GM19463 (cell line): ENCODE data around the gene TSSK1B.
"Not testable (repeated sequence)": the region's sequence is repeated elsewhere in the genome, so short reads cannot be mapped to it uniquely, and the experiment has no call there.

ENCODE experiments used
- ATAC-seq: cut with Tn5 transposase; IDR thresholded peaks from one replicate; pipeline ENCODE4 v1.9.1; 2021; ENCODE audit warnings: mild to moderate bottlenecking, moderate library complexity; ENCODE audit not compliant: unreplicated experiment

Gene TSSK1B

GRCh38 chr5:113434889-113435288, at the start of gene TSSK1B:
TSS of gene TSSK1B (minus strand) at chr5:113434989. CDS start at chr5:113434839, 150 bp downstream.
- ATAC-seq, result no peak

DNA sequence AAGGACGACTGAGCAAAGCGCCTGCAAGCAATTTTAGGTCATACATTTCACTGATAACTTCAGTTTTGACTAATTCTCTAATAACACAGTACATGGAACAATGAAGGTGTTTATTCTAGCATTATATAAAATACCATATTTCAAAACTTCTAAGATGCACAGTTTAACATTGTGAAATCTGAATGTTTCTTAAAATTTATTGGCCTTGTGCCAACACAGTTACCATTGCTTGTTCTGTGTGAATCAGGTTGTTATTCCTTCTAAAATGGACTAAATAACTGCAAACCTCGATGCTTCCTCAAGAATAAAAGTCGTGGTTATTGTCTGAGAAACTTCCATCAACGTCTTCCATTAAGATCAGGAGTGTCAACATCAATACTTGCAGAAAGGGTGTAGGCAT, 45.5 kb upstream of the TSSK1B start:
- ATAC-seq, result no peak

GRCh38 chr5:113478691-113479090, 43.9 kb upstream of the TSSK1B start:
- ATAC-seq, result no peak

DNA sequence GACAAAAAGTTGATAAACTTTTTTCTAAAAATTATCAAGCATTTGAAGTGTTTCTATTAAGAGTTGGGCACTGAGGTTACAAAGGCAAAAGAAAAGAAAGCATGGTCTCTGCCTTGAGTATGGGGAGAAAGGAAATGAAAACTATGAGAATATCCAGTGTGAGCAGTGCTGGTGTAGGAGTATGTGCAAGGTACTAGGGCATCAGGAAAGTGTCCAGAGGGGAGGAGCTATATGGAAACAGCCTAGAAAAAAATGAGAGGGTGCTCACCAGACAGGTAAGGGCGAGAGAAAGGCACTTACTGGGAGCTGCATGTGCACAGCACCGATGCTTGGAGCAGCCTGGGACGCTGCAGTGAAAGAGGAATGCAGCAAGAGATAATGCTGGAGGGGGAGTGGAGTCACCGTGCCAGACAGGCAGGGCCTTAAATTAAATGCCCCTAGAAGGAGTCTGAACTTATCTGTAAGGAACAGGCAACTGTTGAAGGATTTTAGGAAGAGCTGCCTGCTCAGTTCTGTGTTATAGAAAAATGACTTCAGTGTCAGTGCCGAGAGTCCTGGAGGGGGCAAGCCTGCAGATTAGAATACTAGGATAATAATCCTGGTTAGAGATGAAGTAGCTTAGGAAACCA, 39.4 kb upstream of the TSSK1B start:
- no peak for ATAC-seq

DNA sequence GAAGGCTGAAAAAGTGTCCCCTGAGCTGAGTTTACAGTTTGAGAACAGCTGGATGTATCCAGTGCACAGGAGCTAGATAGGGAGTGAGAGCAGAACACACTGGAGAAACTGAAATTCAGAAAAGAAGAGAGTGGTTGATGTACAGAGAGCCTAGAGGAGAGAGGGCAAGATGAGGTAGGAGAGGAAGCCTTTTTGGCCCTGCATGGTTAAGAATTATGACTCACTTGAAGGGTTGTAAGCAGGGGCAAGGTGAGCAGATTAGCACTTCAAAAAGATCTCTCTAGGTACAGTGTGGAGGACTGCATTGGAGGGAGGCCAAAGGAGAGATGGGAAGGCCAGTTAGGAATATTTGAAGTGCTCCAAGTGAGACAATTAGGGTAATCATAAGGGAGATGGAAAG, 28.2 kb upstream of the TSSK1B start:
- no peak for ATAC-seq

DNA sequence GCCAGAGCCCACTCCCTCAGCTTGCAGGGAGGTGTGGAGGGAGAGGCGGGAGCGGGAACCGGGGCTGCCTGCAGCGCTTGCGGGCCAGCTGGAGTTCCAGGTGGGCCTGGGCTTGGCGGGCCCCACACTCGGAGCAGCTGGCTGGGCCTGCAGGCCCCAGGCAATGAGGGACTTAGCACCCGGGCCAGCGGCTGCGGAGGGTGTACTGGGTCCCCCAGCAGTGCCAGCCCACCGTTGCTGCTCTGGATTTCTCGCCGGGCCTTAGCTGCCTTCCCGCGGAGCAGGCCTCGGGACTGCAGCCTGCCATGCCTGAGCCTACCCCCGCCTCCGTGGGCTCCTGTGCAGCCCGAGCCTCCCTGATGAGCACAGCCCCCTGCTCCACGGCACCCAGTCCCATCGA, 22.3 kb upstream of the TSSK1B start:
- ATAC-seq, result not testable (repeated sequence)

GRCh38 chr5:113452941-113453340, 18.2 kb upstream of the TSSK1B start:
- no peak for ATAC-seq

GRCh38 chr5:113451797-113452196, 17.0 kb upstream of the TSSK1B start:
- ATAC-seq, result no peak

DNA sequence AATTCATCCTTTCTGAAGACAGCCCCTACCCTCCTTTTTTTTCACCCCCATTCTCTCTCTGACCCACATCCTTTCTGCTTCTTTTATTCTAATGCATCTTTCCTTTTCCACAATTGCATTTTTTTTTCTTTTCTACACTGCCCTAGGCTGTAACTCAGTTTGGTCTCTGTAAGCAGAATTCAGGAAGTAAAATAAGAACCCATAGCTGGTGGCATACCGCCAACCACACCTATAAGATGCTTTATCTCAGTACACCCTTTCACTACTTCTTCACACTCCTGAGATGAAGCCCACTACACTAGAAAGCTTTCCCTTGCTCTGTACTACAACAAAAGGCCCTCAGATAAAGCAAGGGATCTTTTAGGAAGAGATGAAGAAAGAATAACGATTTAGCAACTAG, 16.1 kb upstream of the TSSK1B start:
- no peak for ATAC-seq

DNA sequence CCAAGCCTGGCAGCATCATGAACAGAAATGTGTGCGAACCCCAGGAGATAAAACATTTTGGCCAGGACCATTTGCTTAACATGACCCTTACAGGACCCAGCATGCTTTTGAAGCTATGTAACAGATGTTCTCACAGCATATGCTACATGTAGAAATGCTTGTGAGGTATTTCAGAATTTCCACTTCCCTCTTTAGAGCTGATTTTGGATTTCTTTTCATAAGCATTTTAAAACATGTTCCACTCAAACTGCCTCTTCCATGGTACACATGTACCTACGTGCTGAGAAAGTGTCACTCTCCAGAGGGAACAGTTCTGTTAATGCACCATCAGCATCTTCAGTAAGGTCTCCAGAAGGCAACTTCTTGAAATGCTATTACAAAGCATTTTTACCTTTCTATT, 15.7 kb upstream of the TSSK1B start:
- ATAC-seq, result no peak

DNA sequence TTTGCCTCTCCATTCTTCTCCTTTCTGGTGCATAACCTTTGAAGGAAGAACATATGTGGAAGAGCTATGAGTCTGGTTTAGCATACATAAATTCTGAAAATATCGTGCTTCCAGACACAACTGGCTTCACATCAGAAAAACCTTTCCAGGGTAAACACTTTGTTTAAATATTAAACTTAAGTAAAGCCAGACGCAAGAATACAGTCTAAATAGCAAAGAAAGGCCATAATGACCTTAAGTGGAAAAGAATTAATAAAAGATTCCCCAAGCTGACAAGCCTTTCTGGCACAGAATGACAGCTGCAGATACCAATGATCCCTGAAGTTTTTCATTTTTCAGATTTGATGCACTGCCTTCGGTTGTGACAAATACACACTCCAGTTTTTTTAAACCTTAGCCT, 13.5 kb upstream of the TSSK1B start:
- ATAC-seq, result no peak

- ATAC-seq, result no peak
Observed at GRCh38 chr5:113447498-113448050, 12.8 kb upstream of the TSSK1B start.

DNA sequence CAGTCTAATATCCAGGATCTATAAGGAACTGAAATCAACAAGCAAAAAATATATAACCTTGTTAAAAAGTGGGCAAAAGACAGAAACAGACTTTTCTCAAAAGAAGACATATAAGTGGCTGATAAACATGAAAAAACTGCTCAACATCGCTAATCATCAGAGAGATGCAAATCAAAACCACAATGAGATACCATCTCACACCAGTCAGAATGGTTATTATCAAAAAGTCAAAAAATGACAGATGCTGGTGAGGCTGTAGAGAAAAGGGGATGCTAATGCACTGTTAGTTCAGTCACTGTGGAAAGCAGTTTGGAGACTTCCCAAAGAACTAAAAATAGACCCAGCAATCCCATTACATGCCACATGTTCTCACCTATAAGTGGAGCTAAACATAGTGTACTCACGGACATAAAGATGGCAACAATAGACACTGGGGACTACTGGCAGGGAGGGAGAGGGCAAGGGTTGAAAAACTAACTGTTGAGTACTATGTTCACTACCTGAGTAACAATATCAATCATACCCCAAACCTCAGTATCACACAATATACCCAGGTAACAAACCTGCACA, 11.7 kb upstream of the TSSK1B start:
- no peak for ATAC-seq

GRCh38 chr5:113437111-113437510, 2.3 kb upstream of the TSSK1B start:
- ATAC-seq, result no peak

GRCh38 chr5:113435575-113435974, 786 bp upstream of the TSSK1B start:
- no peak for ATAC-seq

- ATAC-seq, result no peak
Observed at GRCh38 chr5:113433862-113434612, 752 bp downstream of the TSSK1B start.

DNA sequence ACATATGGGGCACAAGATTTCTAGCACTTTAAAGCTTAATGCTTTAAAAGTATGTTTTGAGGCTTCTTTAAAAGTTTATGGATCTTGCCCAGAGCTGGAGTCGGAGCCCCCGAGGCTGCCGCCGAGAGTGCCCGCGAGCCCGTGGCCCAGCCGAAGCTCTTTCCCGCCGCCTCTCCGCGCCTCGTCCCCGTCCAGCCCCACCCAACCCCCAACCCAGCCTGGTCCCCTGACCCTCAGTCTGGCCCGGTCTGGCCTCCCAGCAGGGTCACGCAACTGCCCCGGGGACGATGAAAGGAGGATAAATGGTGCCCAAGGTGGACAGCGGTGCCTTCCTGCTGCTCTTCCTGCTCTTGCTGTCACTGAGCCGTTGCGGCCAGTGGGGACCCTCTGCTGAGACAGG, 1.7 kb downstream of the TSSK1B start:
- no peak for ATAC-seq

DNA sequence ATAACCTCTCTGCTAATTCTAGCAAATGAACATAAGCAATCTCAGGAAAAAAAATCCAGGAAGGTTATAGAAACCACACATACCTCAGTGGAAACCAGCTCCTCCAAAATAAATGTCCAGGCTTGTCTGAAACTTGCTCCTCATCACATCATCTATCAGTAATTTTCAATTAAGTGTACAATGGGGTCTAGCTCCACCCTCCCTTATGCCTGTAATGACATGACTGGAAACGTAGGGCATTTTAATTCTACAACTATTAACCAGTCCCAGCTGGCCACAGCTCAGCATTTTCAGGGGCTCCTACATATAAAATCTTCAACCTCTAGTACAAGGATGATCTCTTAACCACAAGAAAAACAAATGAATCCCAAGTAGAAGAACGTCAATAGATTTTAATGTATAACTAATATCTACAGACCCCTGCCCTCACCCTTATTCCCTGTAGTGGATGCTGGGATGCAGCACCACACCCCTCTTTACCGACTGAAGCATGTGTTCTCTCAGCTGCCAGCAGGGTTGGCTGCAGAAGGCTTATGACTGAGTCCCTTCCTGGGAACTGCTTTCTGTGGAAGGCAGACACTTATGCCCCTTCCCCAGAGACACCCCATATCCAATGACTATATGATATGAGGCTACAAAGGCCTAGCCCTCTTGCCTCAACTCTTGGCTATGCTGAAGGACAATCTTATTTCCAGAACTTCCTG, 6.8 kb downstream of the TSSK1B start:
- ATAC-seq, result no peak

GRCh38 chr5:113425909-113426308, 8.9 kb downstream of the TSSK1B start:
- no peak for ATAC-seq

DNA sequence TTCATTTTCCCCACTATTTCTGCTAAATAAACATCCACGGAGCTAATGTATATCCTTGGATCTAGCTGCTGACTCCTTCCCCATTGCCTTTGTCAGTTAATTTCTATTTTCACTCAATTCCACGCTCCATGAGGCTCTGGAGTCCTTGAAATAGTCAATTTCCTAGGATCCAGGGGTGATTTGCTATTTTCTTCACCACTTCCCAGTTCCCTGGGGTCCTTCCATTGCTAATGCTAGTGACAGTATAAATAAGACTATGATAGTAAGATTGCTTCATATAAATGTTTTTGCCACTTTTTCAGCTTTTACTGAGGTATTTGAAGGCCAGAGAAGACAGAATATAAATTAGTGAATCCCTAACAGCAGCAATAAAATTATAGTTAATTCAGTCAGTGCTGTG, 13.1 kb downstream of the TSSK1B start:
- ATAC-seq, result no peak

DNA sequence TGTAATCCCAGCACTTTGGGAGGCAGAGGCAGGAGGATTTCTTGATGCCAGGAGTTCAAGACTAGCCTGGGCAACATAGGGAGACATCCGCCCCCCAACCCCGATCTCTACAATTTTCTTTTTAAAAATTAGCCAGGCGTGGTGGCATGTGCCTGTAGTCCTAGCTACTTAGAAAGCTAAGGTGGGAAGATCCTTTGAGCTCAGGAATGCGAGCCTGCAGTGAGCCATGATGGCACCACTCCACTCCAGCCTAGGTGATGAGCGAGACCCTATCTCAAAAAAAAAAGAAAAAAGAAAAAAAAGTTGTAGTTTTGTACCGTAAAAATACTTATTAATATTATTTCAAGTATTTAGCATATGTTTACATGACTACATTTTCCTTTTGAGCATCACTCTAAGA, 29.3 kb downstream of the TSSK1B start:
- no peak for ATAC-seq
